ENCODE measurements around the gene FTO.

FTO gene

GRCh38 chr16:53936529-53936928 is 232.6 kb downstream of the FTO start:
- no peak for DNase-seq (ENCODE audit: low spot score)

- DNase-seq (ENCODE audit: low spot score): no peak
Measured at GRCh38 chr16:53937161-53937880, 233.4 kb downstream of the FTO start.

- no peak for DNase-seq (ENCODE audit: low spot score)
Measured at GRCh38 chr16:53944025-53944424, 240.1 kb downstream of the FTO start.

- peak; percentile 55 for DNase-seq (ENCODE audit: low spot score)
Measured at GRCh38 chr16:53945996-53946395, 242.0 kb downstream of the FTO start.

- DNase-seq (ENCODE audit: low spot score): no peak
Measured at GRCh38 chr16:53946746-53947386, 242.9 kb downstream of the FTO start.

DNA sequence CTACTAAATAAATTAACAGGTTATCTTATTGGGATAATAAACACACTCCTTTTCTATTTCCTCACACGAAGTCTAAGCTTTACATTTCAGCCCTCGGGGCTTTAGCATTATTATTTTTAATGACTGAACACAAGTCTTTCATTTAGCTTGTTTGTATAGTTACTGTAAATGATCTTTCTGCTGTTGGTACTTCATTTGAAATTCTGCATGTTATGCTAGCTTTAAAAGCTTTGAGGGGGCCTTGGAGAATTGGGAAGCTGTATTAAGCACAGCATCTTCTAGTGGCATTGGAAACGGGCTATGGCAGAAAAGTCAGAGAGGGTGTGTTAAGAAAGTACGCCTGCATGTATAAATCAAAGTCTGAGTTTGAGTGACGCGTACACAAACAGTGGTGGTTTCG is 243.7 kb downstream of the FTO start:
- DNase-seq (ENCODE audit: low spot score): no peak

DNA sequence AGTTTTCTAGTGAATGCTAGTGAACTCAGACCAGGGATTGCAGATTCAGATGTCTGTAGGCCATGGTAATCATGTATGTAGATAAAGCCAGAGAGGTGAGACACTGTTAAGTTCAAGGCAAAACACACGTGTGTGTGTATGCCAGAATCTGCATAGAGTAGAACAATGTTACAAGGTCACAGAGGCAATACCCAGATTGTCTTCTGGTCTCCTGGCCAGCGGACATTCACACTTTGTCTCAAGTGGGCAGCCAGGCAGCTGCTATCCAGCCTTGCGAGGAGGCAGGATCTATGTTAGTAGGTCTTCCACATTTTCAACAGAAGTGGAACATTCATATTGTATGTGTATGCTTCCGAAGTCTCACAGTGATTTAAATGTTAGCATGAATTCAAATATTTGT is 244.4 kb downstream of the FTO start:
- no peak for DNase-seq (ENCODE audit: low spot score)

GRCh38 chr16:53948734-53949430 is 244.9 kb downstream of the FTO start:
- DNase-seq (ENCODE audit: low spot score): no peak

DNA sequence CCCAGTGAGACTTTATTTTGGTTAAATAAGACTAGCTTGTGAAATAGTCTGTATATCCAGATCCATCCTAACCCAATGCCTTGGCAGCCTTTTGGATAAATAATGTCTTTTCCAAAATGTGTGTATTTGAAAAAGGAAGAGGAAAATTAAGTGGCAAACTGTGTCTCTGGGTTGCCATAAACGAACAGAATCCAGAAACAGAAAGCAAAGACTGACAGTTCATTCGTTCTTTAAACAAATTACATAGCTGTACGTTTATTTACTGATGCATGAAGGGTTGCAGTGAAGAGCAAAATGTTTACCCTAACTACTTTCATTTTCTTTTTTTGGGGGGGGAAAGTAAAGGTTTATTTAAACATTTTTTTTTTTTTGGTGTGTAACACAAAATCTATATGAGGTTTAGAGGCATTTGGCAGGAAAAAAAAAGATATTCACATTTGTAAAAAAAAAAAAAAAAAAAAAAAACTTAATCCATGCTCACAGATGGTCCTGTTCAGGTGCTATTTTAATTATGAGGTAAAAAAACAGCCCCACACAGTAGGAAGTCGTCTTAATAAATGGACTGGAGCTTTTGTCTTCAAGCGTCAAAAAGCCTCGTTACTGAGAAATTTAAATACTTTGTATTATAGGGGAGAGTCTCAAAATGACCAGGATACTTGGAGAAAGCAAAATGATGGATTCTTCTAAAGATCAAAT is 245.9 kb downstream of the FTO start:
- DNase-seq (ENCODE audit: low spot score): no peak

DNA sequence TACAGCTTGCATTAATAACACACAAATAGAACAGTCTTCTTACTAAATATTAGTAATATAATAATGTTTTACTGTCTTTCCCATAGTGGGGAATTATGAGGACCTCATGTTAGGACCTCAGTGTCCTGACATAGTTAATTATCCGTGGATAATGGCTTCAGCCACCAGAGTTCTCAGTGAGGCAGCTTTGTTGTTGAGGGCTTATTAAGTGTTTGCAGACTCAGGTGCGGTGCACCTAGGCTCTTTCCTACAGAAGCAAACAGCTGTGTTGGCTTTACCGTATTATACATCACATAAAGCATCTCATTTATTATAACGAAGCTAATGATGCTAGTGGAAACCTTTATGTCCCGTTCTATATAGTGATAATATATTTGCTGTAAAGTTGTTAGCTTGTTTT is 246.7 kb downstream of the FTO start:
- DNase-seq (ENCODE audit: low spot score): no peak

GRCh38 chr16:53952215-53953208 is 248.6 kb downstream of the FTO start:
- peak; percentile 60 for DNase-seq (ENCODE audit: low spot score)

- DNase-seq (ENCODE audit: low spot score): no peak
Measured at GRCh38 chr16:53953336-53953735, 249.4 kb downstream of the FTO start.

- no peak for DNase-seq (ENCODE audit: low spot score)
Measured at GRCh38 chr16:53955221-53955875, 251.4 kb downstream of the FTO start.

DNA sequence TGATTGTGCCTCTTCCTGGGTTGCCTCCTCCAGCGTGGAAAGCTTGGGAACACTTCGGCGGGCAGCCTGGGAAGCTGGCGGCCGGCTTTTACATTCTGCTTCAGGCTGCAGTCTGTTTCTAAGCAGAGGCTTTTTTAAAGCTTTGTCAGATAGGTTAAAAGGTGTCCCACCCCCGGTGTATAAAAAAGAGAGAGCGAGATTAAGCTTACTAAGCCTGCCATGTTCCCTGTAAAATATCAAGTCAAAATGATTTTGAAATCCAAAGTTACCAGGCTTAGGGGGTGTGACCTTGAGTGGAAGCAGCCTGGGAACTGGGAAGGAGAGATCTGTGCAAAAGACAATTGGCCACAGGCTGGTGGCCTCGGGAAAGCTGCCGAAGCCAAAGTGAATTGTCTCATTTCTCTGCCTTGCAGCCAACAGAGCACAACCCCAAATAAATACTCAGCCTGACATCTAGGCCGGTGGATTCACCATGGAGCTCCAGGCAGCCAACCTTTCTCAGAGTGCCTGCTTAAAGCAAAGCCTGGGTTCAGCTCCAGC is 254.5 kb downstream of the FTO start:
- DNase-seq (ENCODE audit: low spot score): no peak

DNA sequence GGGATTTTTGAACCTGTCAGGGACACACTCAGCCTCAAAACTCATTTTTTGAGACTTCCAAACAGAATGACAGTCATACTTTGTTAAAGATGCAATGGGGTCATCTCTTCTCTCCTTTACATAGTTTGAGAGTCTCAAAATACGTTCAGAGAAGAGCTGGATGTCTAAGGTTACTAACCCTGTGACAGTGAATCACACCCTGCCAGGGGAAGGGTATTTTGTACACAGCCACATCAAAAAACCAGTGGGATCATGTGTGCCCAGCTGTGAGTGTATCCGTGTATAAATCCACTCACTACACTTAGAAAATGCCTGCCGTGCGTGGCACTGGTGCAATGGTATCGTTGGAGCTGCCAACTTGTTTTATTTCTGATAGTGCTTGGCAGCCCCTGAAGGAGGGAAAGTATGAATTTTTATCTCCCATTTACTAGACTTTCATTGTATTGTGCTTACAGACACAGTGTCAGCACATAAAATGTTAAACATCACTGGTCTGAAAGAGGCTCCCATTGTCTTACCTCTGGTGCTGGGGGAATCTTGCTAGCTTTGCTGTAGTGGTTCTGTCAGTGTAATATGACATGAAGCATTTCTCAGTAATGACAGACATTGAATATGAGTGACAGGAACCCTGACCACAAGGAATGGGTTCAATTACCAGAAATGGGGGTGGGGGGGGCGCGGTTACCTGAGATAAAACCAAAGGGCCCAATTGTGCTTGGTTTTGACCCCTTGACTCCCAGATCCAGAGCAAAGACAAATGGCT is 256.3 kb downstream of the FTO start:
- DNase-seq (ENCODE audit: low spot score): no peak

DNA sequence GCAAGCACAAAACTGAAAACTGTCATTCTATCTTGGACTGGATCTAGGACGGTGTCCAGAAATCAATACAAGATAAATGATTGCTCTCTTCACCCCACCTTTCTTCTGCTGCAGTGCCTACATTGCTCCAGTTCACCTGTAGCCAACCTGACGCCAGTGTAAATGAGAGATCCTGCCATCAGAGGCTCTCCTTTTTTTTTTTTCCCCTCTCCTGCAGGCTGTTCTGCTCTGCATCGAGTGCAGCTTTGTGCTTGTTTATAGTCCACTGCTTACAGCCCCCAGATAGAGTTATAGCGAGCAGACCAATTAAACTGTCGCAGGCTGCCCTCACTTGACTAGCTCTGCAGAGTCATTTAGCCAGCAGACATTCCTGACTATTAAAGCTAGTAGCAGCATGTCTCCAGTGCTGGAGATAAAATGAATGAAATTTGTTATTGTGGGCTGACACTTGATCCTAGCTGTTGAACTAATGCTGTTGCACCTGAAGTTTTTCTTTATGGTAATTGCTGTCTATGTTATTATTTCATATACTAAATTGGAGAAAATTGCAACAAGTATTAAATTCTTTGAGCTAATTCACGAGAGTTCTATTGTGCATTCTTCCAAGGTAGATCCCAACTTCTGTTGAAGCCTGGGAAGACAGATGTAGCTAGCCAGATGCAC is 257.1 kb downstream of the FTO start:
- no peak for DNase-seq (ENCODE audit: low spot score)

GRCh38 chr16:53962041-53962440 is 258.1 kb downstream of the FTO start:
- DNase-seq (ENCODE audit: low spot score): no peak

DNA sequence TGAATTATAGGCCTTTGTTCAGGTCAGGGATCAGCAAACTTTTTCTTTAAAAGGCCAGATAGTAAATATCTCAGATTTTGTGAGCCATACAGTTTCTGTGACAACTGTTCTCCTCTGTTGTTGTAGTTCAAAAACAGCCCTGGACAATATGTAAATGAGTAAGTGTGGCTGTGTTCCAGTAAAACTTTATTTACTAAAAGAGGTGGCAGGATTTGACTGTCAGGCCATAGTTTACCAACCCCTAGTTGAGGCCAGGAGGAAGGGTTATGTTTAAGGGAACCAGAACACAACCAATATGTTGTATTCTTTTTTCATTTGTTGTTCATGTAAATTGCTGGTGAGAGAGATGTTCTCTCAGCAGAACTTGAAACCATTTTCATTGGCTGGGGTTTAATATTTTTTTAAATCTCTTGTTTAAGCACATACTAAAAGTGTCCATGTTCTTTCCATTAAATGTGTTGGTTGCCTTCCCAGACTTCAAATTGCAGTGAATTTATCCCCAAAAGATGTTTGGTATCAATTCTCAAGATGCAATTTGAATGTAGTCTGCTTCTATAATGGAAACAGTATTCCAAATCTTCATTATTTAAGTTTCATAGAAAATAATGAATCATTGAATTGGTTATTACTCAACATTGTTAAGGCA is 260.3 kb downstream of the FTO start:
- DNase-seq (ENCODE audit: low spot score): no peak

All from kidney tubule cell (primary cell).